ENCODE results near the gene DCST1. TPM values are rescaled to one million over a fixed set of nuclear protein-coding genes. Genes with fewer than 3 reads are reported as not detected.

The DCST1 gene
- total and polyA plus RNA-seq, 2 of the 8 experiments (the other 6 are each of a cell fraction or from before 2014, with no cell fraction given) = not detected

DNA sequence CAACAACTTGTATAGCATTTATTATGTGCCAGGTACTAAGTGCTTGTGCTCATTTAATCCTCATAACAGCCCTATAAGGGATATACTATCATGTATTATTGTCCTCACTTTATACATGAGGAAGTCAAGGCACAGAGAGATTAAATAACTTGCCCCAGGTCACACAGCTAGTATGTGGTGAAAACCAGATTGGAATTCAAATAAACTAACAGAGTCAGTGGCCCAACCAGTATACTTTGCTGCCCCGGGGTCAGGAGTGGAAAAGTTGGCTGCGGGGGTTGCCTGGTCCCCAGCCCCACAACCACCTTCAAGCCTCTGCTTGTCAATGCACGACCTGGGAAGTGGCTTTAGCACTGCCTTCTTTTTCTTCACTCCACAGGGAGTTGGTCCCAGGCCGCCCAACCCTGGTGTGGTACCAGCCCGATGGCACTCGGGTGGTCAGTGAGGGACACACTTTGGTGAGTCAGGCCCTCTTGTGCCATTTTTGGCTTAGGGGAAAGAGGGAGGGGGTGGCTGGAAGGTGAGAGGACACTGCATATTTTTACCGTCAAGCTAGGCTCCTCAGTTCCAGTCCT, 20.0 kb downstream of the DCST1 start:
- Histone ChIP-seq H3K14ac (ENCODE audit: insufficient read length) (no peak overlapping the region), H3K9ac (replicated peaks in 1 of 4; ENCODE audit: extremely low read depth in 1 of 4, low read depth in 3 of 4, low read length in 3 of 4) (no peak overlapping the region), H3K79me1 (ENCODE audit: low read depth, low read length) (no peaks in the 10 kb centered on the region), H2BK15ac (ENCODE audit: low read length) (no peak overlapping the region), H4K20me1 (replicated peaks in 1 of 2; ENCODE audit: control insufficient read depth in 1 of 2, insufficient read depth in 2 of 2, low read length in 2 of 2) (peaks cover 2 to 9% of the 10 kb centered on the region in 2 experiments), H3K4me1 (replicated peaks in 1 of 4; ENCODE audit: control insufficient read depth in 3 of 4, insufficient read depth in 4 of 4, low read length in 3 of 4) (peaks cover 4 to 22% (median 10%) of the 10 kb centered on the region in 4 experiments; a peak in 6 of 7 replicates), H3K4me3 (ENCODE audit: extremely low read depth in 1 of 4, insufficient read depth in 2 of 4, low read depth in 3 of 4, low read length in 4 of 4) (no peak overlapping the region), H3K27ac (ENCODE audit: low read depth, low read length) (no peak overlapping the region), H3K9me3 (ENCODE audit: insufficient read depth in 2 of 2, low read depth in 1 of 2, low read length in 1 of 2) (no peaks in the 10 kb centered on the region), H2BK120ac (replicated peaks; ENCODE audit: low read depth, low read length) (no peak overlapping the region), H3K27me3 (replicated peaks in 1 of 4; ENCODE audit: control insufficient read depth in 3 of 4, extremely low read depth in 1 of 4, insufficient read depth in 3 of 4, low read length in 3 of 4) (peaks cover 0 to 18% (median 12%) of the 10 kb centered on the region in 4 experiments; a peak in 5 of 7 replicates), H4K5ac (ENCODE audit: insufficient read length, low read depth, low read length) (no peak overlapping the region), H3K4me2 (ENCODE audit: insufficient read depth in 1 of 2, low read depth in 2 of 2, low read length in 2 of 2) (no peak overlapping the region), H4K8ac (ENCODE audit: extremely low read depth, insufficient read depth, low read length) (no peak overlapping the region), H2AK5ac (ENCODE audit: low read depth, low read length) (no peak overlapping the region), H3K56ac (replicated peaks; ENCODE audit: insufficient read length, low read depth, low read length) (no peak overlapping the region), H2BK12ac (ENCODE audit: low read depth, low read length) (no peak overlapping the region), H2BK20ac (ENCODE audit: low read length) (no peak overlapping the region), H3K18ac (ENCODE audit: extremely low read depth, low read length) (no peak overlapping the region), H3K23me2 (ENCODE audit: low read depth, low read length) (peaks cover 16% of the 10 kb centered on the region), H3K4ac (replicated peaks; ENCODE audit: insufficient read length, low read depth, low read length) (no peak overlapping the region), H2AFZ (ENCODE audit: low read length) (no peak overlapping the region), H2BK5ac (ENCODE audit: low read depth, low read length) (no peak overlapping the region), H3K79me2 (ENCODE audit: control insufficient read depth in 1 of 2, insufficient read depth in 2 of 2, low read length in 2 of 2) (no peaks in the 10 kb centered on the region), H4K91ac (replicated peaks; ENCODE audit: insufficient read length, low read length) (no peak overlapping the region), H3K36me3 (ENCODE audit: control insufficient read depth in 2 of 4, insufficient read depth in 4 of 4, low read length in 3 of 4) (peaks cover 0 to 3% (median 0%) of the 10 kb centered on the region in 4 experiments; a peak in 2 of 8 replicates), H3K23ac (ENCODE audit: insufficient read length) (no peak overlapping the region)
- DNase-seq (ENCODE audit: low read depth in 1 of 2, low spot score in 2 of 2) (no peak), FAIRE-seq (no peak)
- TF ChIP-seq USF2 (IDR thresholded peaks at IDR 0.05; ENCODE audit: low read length) (no peak), ASH2L (IDR thresholded peaks at IDR 0.05; ENCODE audit: low read length) (no peak), JUND (IDR thresholded peaks at IDR 0.05; ENCODE audit: low read length) (no peak), CBX8 (IDR thresholded peaks at IDR 0.05; ENCODE audit: borderline replicate concordance, low read depth, low read length) (no peak), CHD2 (IDR thresholded peaks at IDR 0.05; ENCODE audit: low read length) (no peak), TBP (IDR thresholded peaks at IDR 0.05; ENCODE audit: low read depth, low read length) (no peak), YY1 (IDR thresholded peaks at IDR 0.05; ENCODE audit: low read depth, low read length) (no peak), HDAC2 (IDR thresholded peaks at IDR 0.05; ENCODE audit: borderline replicate concordance in 1 of 2, low read depth in 2 of 2, low read length in 2 of 2) (no peak), CEBPB (IDR thresholded peaks at IDR 0.05; ENCODE audit: low read depth, low read length) (no peak), SIRT6 (IDR thresholded peaks at IDR 0.05; ENCODE audit: low read length) (no peak), SIN3A (conservative IDR thresholded peaks at IDR 0.05 in 1 of 2, IDR thresholded peaks at IDR 0.05 in 1 of 2; ENCODE audit: low read depth in 1 of 2, low read length in 2 of 2) (no peak), EGR1 (IDR thresholded peaks at IDR 0.05; ENCODE audit: borderline replicate concordance, low read depth, low read length) (no peak)
- WGBS, 2 experiments (ENCODE audit: extremely low coverage in 1 of 2, insufficient coverage in 1 of 2, insufficient read length in 1 of 2, insufficient replicate concordance in 2 of 2, low coverage in 1 of 2, low lambda C conversion rate in 2 of 2, missing lambda C conversion rate in 1 of 2) = 90% methylated on average over 7 of the region's 7 CpGs; no CpG with 5 or more reads in 1 of the 2 experiments
- POLR2A ChIA-PET (ENCODE audit: partially characterized antibody) = interaction anchor here (0.9 to 1.4 kb wide), 3 partner anchors 9 to 50 kb away, joined by 3 to 6 read pairs (median 3); partner anchors contain the start of gene EFNA4
- CTCF ChIA-PET (ENCODE audit: partially characterized antibody) = interaction anchor here (0.9 to 33.9 kb wide), 12 partner anchors 1 to 175 kb away, joined by 3 to 907 read pairs (median 8); partner anchors contain the start of genes ADAM15, EFNA3, EFNA4 and PBXIP1
